Activated gamma-delta T cell treated with Interleukin-2 at 50 U/mL for 16 hours (primary cell): Measurements from ENCODE around the gene DNAJC30.
A peak's percentile ranks its signal among the peaks of the same experiment; 100 is the strongest.

Experiments used
- DNase-seq: peaks from one replicate; pipeline ENCODE4 v3.0.0-alpha.2; 2020

DNAJC30 gene

GRCh38 chr7:73707045-73707631 lies 23.9 kb upstream of the DNAJC30 start:
- peak; percentile 29 for DNase-seq

GRCh38 chr7:73706126-73707044 lies 23.1 kb upstream of the DNAJC30 start:
- no peak for DNase-seq

- DNase-seq = no peak
These were observed 22.3 kb upstream of the DNAJC30 start for GRCh38 chr7:73705551-73705920.

- DNase-seq = no peak
These were observed 21.6 kb upstream of the DNAJC30 start for GRCh38 chr7:73704640-73705550.

GRCh38 chr7:73703757-73704639 lies 20.7 kb upstream of the DNAJC30 start:
- DNase-seq = no peak

GRCh38 chr7:73703225-73703624 lies 20.0 kb upstream of the DNAJC30 start:
- no peak for DNase-seq

- DNase-seq = no peak
These were observed 19.4 kb upstream of the DNAJC30 start for GRCh38 chr7:73702665-73703064.

- no peak for DNase-seq
These were observed 19.0 kb upstream of the DNAJC30 start for GRCh38 chr7:73702226-73702625.

- no peak for DNase-seq
These were observed 18.2 kb upstream of the DNAJC30 start for GRCh38 chr7:73701357-73701995.

- DNase-seq = no peak
These were observed 17.4 kb upstream of the DNAJC30 start for GRCh38 chr7:73700581-73701134.

GRCh38 chr7:73700069-73700423 lies 16.8 kb upstream of the DNAJC30 start:
- no peak for DNase-seq

- DNase-seq = no peak
These were observed 16.3 kb upstream of the DNAJC30 start for GRCh38 chr7:73699370-73700068.

- no peak for DNase-seq
These were observed 15.2 kb upstream of the DNAJC30 start for GRCh38 chr7:73698410-73698809.

- no peak for DNase-seq
These were observed 13.1 kb upstream of the DNAJC30 start for GRCh38 chr7:73696372-73696771.

GRCh38 chr7:73690646-73691045 lies 7.4 kb upstream of the DNAJC30 start:
- DNase-seq = no peak

GRCh38 chr7:73688288-73688687 lies 5.0 kb upstream of the DNAJC30 start:
- DNase-seq = no peak

- DNase-seq = no peak
These were observed 2.1 kb upstream of the DNAJC30 start for GRCh38 chr7:73685311-73685710.

- DNase-seq = no peak
These were observed 788 bp upstream of the DNAJC30 start for GRCh38 chr7:73683788-73684693.

GRCh38 chr7:73682745-73683055 lies 553 bp downstream of the DNAJC30 start:
- no peak for DNase-seq

- DNase-seq = no peak
These were observed 2.2 kb downstream of the DNAJC30 start for GRCh38 chr7:73681031-73681430.
